ENCODE data around the gene NOS1.
A peak's percentile ranks its signal among the peaks of the same experiment; 100 is the strongest.
"Not testable (repeated sequence)": the region's sequence is repeated elsewhere in the genome, so short reads cannot be mapped to it uniquely, and the experiment has no call there.

NOS1 gene

GRCh38 chr12:117361347-117361751 is at the start of gene NOS1:
NOS1 (minus strand) TSS chr12:117361626; CDS start chr12:117331069, 30,557 bp downstream.
- no peak for DNase-seq

DNA sequence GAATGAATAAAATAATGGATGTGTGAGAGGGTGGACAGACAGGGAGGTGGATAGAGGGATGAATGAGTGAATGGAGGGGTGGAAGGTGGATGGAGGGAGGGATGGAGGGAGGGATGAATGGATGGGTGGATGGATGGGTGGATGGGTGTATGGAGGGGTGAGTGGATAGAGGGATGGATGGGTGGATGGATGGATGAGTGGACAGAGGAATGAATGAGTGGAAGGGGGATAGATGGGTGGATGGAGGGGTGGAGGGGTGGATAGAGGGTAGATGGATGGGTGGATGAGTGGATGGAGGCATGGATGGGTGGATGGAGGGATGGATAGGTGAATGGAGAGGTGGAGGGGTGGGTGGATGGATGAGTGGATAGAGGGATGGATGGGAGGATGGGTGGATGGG is 47.9 kb upstream of the NOS1 start:
- DNase-seq: no peak

GRCh38 chr12:117408161-117408791 is 46.9 kb upstream of the NOS1 start:
- DNase-seq: no peak

- DNase-seq: no peak
Measured at GRCh38 chr12:117404940-117405339, 43.5 kb upstream of the NOS1 start.

DNA sequence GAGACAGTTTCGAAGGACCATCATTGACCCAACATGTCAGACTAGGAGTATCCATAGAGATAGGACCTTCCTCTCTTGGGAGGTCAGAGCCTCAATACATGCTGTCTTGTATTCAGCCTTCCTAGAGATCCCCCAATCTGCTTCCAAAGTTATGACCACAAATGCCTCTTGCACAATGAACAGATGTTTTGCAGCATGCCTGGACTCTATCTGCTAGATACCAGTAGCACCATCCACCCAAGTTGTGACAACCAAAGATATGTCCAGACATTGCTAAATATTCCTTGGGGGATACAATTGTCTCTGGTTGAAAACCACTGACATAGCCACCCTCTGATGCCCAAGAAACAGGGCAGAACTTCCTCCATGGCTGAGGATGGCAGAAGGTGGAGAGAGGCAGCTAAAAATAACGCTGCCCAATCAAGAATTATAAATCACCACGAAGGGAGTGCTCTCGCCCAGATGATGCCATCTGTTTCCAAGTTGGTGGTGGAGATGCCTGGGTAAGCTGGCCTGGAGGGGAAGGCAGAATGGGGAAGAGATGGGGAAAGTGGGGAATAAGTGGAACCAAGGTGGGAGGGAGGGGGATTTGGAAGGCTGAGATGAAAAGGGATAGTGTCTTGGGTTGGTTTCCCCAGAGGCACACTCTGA is 42.9 kb upstream of the NOS1 start:
- peak; percentile 31 for DNase-seq

DNA sequence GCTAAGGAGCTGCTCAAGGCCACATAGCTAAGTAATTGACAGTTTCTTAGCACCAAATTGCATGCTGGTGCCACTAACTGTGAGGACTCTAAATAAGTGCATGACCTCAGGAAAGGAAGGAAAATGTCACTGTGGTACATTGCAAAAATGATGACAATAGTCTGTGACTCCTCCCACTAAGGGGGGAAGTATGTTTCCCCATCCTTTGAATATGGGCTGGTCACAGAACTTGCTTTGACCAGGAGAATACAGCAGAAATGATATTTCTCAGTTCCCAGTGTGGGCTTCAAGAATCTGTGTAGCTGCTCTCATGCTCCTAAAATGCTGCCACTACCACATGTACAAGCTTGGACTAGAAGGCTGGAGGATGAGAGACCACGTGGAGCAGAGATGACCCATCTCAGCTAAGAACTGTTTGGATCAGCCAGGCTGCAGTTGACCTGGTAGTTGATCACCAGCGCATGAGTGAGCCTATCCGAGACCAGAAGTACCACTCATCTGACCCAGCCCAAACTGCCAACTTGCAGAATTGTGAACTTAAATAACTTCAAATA is 42.2 kb upstream of the NOS1 start:
- DNase-seq: no peak

GRCh38 chr12:117402363-117402762 is 40.9 kb upstream of the NOS1 start:
- no peak for DNase-seq

DNA sequence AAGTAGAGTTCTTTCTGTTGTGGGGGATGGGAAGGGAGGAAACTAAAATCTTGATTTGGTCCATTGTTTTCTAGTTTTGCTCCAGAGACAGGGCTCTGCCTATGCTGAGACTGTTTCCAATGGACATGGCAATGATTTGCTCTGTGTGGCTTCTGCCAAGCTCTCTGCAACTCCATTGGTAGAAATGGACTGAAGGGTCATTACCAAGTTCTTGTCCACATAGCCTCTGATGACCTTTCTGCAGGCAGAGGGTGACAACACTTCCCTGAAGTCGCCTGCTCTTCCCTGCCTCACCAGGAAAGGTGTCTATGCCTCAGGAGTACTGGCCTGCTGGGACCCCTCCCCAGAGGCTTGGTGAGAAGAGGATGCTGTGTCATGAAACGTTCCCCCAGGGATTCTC is 39.5 kb upstream of the NOS1 start:
- DNase-seq: no peak

DNA sequence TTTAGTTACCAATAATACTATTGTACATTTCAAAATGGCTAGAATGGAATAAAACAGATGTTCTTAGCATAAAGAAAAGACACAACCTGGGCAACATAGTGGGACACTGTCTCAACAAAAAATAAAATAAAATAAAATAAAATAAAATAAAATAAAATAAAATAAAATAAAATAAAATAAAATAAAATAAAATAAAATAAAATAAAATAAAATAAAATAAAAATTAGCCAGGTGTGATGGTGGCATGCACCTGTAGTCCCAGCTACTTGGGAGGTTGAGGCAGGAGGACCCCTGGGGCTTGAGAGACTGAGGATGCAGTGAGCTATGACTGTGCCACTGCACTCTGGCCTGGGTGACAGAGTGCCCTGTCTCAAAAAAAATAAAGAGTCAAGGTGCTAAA is 37.1 kb upstream of the NOS1 start:
- not testable (repeated sequence) for DNase-seq

DNA sequence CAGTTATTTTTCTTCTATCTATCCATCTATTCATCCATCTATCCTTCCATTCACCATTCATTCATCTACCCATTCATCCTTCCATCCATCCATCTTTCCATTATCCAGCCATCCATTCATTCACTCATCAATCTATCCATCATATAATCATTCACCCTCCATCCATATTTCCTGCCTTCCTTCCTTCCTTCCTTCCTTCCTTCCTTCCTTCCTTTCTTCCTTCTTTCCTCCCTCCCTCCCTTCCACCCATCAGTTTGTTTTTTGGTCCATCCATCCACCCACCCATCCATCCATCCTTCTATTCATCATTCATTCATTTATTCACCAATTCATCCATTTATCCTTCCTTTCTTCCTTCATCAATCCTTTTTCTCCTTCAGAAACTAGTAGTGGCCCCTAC is 34.3 kb upstream of the NOS1 start:
- DNase-seq: no peak

- DNase-seq: no peak
Measured at GRCh38 chr12:117394491-117394890, 33.1 kb upstream of the NOS1 start.

DNA sequence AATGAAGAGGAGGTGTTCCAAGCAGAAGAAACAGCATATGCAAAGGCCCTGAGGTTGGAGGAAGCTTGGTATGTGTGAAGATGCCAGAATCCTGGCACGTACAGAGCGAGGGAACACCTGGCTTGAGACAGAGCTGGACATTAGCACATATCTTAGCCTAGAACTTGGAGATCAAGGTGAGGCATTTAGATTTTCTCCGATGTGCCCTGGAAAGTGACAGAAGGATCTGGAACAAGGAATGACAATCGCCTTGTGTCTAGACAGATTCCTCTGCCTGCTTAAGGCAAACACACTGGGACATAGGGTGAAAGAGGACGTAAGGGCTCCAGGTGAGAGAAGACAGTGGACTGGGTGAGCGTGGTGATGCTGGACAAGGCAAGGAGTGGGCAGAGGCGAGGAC is 32.2 kb upstream of the NOS1 start:
- DNase-seq: no peak

GRCh38 chr12:117390866-117391265 is 29.4 kb upstream of the NOS1 start:
- DNase-seq: no peak

DNA sequence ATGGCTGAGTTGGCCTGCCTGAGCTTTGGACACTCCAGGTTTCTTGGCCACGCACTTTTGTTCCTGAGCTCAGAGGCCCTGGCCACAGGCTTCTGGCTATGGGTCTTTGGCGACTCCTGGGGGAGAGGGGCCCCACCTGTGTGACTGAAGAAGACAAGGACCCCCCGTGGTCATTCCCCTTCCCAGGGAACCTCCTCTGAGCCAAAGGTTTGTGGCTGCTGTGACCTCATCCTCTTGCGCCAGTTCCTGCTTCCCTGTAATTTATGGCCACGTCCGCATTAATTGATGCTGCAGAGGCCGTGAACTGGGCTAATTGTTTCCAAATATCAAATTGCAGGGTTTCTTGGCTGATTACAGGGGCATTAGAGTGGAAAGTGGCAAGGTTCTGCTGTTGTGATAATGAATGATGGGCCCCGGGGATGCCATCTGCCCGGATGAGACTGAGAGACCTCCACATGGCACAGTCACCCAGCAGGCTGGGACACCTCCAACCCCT is 27.6 kb upstream of the NOS1 start:
- peak; percentile 47 for DNase-seq

- DNase-seq: no peak
Measured at GRCh38 chr12:117387832-117388231, 26.4 kb upstream of the NOS1 start.

- DNase-seq: no peak
Measured at GRCh38 chr12:117384735-117385134, 23.3 kb upstream of the NOS1 start.

DNA sequence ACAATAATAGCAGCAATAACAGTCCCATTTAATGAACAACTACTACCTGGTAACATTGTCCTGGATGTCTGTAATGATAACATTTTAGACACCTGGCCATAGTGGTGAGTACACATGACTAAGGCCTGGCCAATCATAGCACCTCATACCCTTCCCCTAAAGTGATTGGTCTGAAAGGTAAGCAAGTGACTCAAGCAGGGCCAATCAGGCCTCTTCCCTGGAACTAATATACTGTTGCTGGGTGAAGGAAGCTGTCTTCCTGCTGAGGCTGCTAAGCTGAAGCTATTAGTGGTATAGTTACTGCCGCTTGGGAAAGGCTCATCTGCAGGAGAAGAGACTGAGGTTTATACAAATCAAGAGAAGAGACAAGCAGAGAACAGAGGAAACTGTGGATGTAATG is 18.7 kb upstream of the NOS1 start:
- DNase-seq: no peak

GRCh38 chr12:117377758-117378157 is 16.3 kb upstream of the NOS1 start:
- no peak for DNase-seq

DNA sequence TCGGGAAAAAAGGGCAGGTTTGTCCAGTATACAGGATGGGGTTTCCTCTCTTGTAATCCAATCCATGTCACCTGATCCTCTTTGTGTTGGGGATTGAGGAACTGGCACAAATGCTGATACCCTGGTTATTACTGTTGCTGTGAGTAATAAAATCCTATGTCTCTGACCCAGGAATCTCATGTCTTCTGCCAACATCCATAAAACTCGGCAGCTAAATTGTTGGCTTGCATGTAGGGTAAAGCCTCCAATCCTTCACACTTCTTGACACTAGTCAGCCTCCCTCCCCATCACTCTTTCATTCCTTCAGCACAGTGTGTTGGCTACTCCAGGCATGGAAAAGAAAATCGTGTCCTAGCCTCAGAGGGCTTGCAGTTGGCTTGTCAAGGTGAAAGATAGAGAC is 9.2 kb upstream of the NOS1 start:
- DNase-seq: no peak

DNA sequence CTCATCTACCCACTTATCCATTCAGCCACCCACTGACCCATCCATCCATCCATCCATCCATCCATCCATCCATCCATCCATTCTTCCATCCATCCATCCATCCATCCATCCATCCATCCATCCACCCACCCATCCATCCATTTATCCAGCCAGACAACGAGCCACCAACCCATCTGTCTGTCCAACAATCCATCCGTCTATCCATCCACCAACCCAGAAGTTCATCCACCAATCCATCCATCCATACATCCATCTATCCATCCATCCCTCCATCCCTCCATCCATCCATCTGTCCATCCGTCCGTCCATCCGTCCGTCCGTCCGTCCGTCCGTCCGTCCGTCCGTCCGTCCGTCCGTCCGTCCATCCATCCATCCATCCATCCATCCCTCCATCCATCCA is 8.6 kb upstream of the NOS1 start:
- DNase-seq: not testable (repeated sequence)

DNA sequence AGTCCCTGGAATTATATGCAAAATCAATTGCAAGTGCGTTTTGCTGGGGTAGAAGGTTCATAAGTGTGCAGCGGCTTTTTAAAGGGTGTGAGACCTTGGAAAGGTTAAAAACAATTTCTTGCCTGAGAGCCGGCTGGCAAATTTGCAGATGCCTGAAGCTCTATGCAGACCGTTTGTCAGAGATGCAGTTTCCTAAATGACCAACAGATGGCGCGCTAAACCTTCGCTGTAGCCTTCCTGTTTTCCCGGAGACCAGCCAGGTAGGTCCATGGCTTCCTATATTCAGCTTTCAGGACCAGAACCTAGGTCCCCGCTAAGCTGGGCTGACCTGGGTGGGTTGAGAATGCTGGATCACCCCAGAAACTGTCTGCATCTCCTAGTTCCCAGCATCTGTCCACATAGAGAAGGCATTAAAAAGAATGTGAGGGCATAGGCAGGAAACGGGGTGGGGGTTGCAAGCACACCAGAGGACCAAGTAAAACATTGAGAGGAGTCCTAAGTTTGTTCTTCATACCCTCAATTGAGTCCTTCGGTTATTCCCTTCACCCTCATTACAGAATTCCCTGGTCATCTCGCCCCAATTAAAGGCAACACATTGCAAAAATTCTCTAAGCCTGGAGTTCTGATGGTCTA is 5.7 kb upstream of the NOS1 start:
- DNase-seq: no peak

DNA sequence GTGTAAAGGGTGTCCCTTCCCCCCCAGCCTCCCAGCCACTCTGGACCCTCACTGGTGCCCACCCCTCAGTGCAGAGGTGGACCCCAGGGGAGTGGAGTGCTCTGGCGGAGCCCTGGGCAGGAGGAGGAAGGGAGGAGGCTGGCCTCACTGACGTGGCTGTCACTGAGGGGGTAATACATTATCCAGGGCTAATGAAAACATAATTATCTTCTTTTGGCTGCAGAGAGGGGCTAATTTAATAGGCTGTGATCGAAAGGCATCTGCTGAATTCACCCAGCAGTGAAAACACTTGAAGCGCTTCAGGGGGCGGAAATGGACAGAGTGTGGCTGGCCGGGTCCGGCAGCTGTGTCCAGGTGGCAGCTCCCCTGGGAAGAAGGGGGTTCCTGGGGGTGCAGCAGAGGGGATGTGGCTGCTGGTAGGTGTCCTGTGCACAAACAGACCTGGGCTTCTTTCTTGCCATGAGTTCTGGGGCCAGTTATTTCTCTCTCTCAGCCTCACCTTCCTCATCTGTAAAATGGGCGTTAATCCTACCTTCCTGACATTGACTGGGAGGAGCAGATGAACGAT is 3.7 kb upstream of the NOS1 start:
- DNase-seq: peak; percentile 10

DNA sequence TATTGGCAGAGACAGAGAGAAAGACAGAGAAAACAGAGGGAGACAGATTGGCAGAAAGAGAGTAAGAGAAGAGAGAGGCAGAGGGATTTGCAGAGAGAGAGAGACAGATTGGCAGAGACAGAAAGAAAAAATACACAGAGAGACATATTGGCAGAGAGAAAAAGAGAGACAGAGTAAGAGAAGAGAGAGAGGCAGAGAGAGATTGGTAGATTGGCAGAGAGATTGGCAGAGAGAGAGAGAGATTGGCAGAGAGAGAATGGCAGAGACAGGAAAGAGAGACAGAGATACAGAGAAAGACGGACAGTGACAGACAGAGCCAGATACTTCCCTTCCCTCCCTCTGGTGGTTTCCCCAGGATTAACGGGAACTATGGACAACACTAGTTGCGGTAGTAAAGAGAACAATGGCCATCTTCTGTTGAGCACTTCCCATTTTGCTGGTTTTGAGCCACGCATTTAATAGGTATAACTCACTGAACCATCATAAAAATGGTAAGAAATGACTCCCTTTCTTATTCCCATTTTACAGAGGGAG is 2.6 kb upstream of the NOS1 start:
- no peak for DNase-seq

All from NCI-H524 treated with DMSO at 0.1 percent for 48 hours (cell line).